HS-5 (cell line): ENCODE data around the gene MMP15.
"Not testable (repeated sequence)": the region's sequence is repeated elsewhere in the genome, so short reads cannot be mapped to it uniquely, and the experiment has no call there.

ENCODE experiments used
- DNase-seq: peaks from one replicate; pipeline ENCODE4 v3.0.0-alpha.2; 2012; ENCODE audit warnings: low read depth

MMP15 gene

DNA sequence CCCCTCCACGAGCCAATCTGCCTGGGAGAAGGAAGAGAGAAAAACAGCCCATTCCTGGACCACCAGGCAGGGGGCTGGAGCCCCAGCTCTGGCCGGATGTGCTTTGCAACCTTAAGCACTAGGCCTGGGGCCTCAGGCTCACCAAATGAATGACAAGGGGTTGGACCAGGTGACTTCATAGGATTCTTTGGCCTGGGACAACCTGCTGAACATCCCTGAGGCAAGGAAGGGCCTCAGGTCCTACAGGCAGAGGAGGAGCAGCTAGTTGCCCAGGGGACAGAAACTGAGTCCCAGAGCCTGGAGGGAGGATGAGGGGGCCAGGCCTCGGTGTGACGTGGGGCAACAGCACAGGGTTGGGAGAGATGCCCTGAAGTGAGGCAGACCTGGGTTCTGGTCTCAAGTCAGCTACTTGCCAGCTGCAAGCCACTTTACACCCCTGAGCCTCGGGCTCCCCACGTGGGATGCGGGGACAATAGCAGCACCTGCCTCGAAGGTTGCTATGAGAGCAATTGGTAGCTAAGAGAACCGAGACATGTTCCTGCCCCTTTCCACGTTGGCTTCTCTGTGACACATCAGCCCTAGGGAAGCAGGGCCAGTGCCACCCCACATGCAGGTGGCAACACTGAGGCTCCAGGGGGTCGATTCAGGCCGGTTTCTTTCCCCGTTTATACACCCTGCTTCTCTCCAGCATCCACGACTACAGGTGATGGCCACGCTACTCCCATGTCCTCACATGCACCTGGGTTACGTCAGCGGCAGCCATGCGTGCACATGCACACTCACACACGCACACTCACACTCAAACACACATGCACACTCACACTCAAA, 61.0 kb downstream of the MMP15 start:
- no peak for DNase-seq

DNA sequence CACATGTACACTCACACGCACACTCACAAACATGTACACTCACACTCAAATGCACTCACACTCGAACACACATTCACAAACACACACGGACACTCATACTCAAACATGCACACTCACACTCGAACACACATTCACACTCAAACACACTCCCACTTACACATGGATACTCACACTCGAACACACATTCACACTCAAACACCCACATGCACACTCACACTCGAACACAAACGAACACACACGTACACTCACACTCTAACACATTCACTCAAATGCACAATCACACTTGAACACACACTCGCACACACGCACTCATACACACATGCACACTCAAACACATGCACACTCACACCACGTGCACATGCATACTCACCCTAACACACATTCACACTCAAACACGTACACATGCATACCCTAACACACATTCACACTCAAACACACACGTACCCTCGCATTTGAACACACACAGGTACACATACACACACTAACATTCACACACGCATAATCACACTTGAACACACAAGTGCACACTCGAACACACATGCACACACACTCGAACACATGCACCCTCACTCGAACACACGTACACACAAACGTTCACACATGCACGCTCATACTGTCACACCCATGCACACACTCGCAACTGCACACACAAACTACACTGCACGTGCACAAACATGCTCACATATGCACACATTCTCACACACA, 61.8 kb downstream of the MMP15 start:
- no peak for DNase-seq

DNA sequence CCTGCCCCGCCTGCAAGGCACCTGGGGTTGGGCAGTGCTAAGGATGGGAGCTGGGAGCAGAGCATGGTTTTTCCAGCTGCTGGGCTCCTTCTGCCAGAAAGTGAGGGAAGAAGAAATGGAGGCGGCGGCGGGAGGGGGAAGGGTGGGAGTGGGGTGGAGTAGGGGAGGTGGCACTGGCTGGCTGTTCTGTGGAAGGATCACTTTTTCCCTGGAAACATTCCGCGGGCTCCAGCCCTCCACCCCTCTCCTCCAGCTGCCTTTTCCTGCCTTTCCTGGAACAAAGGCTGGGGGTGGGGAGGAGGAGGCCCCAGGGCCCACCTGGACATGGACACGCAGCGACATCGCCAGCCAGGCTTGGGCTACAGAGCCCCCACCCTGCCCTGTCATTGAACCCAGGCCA, 62.5 kb downstream of the MMP15 start:
- no peak for DNase-seq

DNA sequence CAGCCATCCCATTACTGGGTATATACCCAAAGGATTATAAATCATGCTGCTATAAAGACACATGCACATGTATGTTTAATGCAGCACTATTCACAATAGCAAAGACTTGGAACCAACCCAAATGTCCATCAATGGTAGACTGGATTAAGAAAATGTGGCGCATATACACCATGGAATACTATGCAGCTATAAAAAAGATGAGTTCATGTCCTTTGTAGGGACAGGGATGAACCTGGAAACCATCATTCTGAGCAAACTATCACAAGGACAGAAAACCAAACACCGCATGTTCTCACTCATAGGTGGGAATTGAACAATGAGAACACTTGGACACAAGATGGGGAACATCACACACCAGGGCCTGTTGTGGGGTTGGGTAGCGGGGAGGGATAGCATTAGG, 64.8 kb downstream of the MMP15 start:
- DNase-seq = not testable (repeated sequence)

DNA sequence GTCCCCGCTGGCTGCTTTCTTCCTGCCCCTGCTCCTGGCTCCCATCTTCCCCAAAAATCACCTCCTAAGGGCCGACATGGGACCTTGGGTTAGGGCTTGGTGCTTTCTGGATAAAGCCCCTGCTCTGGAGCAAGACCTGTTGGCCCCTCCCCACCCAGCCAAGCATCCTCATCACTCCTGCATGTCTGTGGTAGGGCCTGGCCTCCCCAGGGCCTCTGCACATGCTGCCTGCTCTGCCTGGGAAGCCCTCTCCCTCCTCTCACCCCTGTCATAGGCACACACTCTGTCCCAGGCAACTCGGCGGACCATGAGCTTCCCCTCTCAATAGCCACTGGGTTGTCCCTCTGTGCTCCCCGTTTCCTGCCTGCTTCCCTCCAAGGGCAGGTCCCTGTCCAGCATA, 68.5 kb downstream of the MMP15 start:
- DNase-seq = no peak

DNA sequence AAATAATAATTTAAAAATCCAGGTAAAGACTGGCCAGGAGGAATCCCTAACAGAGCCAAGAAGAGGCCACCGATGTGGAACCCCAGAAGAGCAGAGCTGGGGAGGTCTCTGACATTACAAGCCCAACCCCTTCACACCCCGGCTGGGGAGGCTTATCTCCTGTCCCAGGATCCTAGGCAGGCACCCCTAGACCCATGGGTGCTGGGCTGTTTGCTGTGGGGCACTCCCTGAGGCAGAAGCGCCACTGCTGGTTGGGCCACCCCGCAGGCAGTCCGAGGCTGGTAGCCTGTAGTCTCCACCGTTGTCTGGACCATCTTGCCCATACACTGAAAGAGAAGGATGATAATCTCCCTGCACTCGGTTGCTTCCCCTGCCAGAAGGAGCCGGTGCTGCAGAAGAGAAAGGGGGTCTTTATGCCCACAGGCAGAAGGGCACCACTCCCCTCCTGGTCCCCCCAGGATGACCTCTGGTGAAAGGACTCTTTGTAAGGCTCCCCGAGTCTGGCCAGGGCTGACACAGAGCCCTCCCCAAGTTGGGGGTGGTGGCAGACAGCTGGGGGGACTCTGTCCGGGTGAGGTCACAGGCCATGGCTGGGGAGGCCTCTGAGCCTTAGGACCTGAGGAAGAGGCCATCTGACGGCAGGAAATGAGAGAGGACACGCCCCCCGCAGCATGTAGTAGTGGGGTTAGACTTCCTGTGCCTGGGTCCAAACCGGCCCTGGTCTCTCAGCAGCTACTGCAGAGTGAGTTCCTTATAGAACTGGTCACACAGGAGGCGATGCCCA, 69.4 kb downstream of the MMP15 start:
- DNase-seq = no peak

DNA sequence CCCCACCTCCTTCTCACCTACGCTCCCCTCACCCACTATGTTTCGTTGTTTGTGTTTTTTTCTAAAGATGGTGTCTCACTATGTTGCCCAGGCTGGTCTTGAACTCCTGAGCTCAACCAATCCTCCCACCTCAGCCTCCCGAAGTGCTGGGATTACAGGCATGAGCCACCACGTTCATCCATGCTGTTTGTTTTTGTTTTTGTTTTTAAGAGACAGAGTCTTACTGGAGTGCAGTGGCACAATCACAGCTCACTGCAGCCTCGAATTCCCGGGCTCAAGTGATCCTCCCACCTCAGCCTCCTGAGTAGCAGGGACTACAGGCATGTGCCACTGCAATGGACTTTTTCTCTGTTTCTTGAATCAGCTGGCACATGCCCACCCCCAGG, 70.0 kb downstream of the MMP15 start:
- DNase-seq = not testable (repeated sequence)

DNA sequence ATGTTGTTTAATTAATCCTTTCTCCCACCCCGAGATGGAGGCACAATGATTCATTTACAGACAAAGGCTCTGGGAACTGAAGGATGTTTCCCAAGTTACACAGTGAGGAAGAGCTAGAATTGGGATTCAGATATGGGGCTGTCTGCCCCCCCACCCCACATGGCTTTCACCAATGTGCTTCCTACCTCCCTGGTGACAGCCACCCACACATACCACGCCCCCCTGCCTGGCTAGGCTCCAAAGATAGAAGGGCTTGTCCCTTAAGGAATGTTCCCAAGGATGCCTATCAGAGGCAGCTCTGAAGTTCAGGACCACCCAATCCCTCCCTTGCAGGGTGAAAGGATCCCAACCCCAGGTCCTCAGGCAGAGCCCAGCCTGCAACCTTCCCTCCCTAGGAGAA, 70.7 kb downstream of the MMP15 start:
- no peak for DNase-seq
